Measurements from ENCODE around the gene PMM2.

PMM2 gene

DNA sequence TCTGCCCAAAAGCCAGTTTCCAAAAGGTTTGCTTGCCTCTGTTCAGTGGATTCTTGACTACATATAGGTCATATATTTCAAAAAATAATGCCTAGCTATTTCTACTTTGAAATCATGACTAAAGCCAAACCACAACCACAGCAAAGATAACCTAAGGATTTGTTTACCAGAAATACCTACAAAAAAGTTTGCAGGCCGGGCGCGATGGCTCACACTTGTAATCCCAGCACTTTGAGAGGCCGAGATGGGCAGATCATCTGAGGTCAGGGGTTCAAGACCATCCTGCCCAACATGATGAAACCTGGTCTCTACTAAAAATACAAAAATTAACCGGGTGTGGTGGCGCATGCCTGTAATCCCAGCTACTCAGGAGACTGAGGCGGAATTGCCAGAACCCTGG is 56.0 kb downstream of the PMM2 start:
- no peak for DNase-seq

DNA sequence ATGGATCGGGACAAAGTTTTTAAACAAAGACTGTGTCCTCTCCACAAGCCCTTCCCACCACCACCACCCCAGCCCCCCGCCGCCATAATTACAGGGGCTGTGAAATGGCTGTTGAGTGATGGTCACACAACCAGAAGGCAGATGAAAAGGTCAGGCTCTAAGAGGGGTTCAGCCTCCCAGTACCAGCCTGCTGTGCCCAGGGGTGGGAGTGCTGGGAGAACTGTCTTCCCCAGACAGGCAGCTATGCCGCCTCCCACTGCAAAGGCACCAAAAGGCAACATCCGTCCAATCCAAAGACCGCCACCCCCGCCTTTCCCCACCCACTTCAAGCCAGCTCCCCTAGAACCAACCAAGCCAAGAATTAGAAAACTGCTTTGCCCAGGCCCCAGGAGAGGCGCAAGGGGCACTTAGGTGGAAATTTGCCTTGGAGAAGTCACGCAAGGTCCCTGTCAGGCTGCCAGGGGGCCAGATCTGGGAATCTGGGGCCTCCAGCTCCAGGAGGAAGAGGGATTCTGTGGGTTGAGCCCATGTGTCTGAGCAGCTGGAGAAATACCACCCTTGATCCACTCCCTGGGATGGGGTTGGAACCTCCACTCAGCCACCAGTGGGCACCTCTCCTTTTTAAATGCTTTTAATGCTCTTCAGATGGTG is 56.8 kb downstream of the PMM2 start:
- DNase-seq, result no peak

DNA sequence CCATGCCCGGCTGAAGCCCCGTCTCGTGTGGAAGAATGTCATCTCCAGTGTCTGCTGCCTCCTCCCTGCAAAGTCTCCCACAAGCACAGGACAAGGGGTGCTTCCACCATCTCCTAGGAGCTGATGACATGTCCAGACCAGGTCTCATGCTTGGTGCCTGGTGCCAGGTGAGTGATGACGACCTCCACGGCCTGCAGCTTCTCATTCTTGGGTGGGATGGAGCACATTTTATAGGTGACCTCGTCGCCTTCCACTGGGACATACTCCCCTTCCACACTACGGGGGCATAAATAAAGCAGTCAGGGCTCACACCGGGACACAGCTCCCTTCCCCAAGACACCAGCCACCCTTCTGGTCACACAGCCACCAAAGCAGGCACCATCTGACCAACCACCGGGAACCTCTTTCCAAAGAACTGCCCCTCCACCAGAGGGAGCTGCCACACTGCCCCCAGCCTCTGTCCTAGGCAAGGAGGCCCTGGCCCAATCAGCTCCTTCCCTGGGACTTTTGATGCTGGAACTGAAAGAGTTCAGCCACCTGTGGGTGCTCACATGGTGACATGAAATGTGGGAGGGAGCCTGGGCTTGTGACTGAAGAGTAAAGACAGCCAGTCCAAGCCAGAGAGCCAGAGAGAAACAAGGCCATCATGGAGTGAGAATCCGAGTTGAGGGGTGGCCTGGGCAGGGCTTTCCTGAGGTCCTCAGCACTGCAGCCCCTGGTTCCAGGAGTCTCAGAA is 57.6 kb downstream of the PMM2 start:
- no peak for DNase-seq

DNA sequence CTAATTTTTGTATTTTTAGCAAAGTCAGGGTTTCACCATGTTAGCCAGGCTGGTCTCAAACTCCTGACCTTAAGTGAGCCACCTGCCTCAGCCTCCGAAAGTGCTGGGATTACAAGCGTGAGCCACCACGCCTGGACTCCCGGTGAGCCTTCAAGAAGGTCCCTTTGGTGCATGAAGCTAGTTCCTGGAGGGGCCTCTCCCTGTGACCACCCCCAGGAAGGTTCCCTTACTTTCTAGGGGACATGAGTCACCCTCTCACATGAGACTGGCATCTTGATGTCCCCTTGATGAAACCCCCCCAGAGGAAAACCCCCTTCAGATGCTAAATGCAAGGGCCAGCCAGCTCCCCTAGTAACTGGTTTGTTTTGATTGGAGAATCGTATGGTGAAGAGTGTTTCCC is 58.3 kb downstream of the PMM2 start:
- no peak for DNase-seq

- DNase-seq, result no peak
Observed at GRCh38 chr16:8858994-8859912, 61.6 kb downstream of the PMM2 start.

DNA sequence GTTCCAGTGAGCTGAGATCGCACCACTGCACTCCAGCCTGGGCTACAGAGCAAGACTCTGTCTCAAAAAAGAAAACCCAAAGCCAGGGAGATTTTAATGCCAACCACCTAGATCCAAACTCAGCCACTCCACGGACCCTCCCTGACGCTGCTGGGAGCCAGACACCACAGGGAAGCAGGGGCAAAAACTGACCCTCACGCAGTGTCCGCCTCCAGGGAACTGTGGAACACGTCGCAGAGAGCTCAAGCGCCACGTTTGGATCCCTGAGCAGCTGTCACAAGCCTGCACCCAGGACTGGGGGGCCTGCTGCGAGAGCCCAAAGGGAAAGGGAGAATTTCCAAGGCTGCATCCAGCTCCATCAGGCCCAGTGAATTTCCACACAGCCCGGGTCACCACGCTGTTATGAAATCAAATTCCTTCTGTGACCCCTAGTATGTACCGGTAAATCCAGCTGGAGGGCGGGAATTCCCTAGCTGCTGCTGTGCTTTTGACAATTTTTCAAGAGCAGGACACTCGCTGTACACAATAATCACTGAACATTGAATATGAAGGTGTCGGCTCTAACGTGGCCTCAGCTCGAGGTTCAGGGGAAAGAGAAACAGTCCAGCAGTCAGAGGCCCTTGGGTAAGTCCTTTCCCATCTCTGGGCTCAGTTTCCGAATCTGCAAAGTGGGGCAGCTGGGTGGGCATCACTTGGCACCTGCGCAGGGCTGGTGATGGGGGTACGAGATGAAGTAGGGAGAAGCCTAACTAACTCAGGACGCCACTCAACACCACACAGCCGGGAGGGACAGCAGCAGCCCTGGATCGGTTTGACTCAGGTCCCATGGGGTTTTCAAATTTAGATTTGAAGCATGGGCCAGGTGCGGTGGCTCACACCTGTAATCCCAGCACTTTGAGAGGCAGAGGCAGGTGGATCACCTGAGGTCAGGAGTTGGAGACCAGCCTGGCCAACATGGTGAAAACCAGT is 62.6 kb downstream of the PMM2 start:
- DNase-seq, result no peak

DNA sequence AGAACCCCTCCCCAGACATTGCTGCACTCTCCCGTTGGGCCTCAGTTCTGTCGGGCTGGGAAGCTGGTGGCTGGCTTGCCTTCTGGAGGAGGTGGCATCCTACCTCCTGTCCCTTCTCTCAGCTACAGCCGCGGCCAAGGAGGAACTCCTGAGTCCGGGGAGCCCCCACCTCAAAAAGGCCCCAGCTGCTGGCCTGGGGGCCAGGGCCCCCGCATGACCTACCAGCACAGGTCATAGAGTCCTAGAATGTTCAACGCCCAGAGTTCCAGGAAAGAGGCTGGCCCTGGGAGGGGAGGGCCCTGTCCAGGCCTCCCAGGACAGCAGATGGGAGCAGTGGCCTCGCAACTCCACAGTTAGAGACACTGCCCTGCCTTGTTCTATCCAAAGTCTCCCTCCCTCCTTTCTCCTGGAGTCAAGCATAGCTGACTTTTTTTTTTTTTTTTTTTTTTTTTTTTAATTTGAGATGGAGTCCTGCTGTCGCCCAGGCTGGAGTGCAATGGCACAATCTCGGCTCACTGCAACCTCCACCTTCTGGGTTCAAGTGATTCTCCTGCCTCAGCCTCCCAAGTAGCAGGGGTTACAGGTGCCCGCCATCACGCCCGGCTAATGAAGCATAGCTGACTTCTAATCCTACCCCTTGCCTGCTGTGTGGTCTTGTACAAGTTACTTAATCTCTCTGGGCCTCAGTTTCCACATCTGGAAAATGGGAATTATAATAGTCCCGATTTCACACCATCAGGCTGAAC is 64.1 kb downstream of the PMM2 start:
- no peak for DNase-seq

DNA sequence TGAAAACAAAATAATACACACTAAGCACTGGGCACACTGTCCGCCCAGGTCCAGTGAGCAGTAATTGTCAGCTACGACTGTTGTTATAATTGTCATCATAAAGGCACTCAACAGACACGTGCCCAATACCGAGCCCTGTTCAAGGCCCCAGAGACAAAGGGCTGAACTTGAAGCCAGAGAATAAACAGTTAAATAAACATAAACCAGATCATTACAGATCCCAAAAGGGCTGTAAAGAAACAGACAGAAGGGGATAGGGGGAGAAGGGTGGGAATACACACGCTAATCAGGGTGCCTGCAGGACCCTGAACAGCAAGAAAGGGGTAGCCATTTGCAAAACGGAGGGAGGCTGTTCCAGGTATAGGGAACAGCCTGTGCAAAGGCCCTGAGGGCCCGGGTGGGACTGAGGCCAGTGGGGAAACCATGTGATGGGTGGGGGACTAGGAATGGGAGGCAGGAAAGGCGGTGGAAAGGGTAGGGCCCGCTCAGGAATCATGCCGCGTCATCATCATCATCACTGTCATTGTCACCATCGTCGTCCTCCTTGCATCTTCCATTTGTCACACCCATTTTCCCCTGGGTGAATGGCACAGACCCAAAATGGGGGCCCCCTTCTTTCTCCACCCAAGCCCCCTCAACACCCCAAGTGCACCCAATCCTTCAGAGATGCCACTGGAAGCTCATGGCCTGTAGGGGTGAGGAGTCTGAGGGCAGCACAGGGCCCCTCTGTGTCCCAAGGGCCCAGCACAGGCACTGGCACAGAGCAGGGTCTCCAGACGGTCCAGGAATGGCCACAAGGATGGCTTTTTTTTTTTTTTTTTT is 64.9 kb downstream of the PMM2 start:
- DNase-seq, result no peak

- no peak for DNase-seq
Observed at GRCh38 chr16:8863594-8864424, 66.2 kb downstream of the PMM2 start.

- DNase-seq, result no peak
Observed at GRCh38 chr16:8864480-8865110, 67.0 kb downstream of the PMM2 start.

DNA sequence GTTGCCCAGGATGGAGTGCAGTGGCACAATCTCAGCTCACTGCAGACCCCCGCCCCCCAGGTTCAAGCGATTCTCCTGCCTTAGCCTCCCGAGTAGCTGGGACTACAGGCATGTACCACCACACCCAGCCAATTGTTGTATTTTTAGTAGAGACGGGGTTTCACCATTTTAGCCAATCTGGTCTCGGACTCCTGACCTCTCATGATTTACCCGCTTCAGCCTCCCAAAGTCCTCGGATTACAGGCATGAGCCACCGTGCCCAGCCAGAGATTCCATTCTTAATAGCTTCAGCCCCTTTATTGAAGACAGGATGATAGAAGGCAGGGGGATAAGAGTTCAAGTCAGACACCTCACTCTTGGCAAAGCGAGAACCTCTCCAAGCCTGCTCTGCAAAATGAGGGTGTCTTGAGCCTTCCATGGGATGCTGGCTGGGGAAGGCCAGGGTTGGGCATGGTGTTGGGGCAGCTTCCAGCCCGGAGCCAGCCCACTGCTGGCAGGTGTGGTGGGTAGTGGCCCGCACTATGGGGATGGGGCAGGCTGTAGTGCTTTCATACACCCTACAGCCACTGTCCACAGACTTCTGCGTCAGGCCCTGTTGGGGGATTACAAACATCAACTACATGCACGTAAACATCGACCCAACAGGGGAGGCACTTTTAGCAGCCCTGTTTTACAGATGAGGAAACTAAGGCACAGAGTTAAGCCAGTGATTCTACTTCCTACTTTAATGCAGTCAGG is 67.7 kb downstream of the PMM2 start:
- DNase-seq, result no peak

DNA sequence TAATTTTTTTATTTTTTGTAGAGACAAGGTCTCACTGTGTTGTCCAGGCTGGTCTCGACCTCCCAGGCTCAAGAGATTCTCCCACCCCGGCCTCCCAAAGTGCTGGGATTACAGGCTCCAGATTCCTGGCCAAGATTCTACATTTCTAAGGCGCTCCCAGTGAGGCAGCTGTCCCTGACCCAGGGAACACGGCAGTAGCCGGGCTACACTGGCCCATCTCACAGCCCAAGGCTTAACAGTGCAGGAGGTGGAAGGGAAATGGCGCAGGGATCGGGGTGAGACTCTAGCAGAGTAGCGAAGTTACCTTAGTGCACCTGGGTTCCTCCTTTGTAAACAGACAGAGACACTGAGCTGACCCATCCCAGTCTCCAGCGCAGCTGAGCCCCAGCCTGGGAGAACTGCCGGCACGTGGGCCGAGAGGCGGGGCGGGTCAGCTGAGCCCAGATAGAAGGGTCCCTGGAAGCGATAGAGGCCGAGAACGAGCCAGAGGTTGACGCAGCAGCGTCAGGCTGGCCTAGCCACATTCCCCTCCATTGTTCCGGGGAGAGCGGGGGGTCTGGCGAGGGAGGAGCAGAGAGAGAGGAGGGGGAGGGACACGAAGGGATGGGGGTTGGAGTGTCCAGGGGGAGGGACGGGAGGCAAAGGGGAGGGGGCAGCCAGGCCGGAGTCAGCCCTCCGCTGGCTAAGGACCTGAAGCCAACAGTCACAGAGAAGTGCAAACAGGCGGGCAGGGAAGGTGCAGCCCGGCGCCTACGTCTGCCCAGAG is 68.7 kb downstream of the PMM2 start:
- no peak for DNase-seq

DNA sequence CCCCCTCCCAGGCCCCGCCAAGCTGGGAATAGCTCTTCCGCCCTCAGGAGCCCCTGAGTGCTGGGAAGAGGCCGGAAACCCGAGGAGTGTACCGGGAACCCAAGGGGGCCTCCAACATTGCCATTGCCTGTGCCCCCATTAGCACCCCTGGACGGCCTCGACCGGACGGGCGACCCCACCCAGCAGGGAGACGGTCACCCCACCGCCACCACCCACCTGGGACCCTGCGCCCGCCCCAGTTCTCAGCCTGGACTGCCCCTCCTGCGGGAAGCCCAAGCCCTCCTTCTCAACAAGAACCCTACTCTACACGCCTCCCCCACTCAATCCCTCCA is 69.2 kb downstream of the PMM2 start:
- no peak for DNase-seq

GRCh38 chr16:8867216-8867931 is 69.7 kb downstream of the PMM2 start:
- DNase-seq, result no peak

DNA sequence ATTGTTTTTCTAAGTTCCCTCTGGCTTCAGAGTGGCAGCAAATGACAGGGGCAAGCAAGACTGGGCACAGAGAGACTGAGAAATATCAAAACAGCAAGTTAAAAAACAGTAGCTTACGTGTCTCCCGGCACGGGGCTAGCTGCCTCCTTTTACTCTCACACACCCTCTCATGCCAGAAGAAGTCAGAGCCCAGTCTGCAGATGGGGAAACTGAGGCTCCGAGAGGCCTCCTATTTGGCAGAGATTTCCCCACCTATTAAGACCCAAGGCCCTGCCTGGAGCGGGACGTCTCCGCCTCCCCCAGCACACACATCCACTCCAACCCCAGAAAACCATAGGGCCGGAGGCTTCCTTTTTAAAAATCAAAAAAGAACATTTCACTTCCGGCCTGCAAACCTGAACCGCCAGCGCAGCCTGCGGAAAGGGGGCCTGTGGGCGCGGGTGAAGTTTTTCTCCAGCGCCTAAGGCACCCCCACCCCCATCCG is 70.3 kb downstream of the PMM2 start:
- no peak for DNase-seq

GRCh38 chr16:8868416-8869211 is 71.0 kb downstream of the PMM2 start, which contains the start of gene CARHSP1:
Gene CARHSP1 (minus strand): TSS chr16:8869006. CDS start chr16:8859328, 9,678 bp downstream.
- DNase-seq, result peak; percentile 83

All from NCI-H2029 treated with DMSO at 0.1 percent for 48 hours (cell line).